Measurements from ENCODE around the gene TOR1AIP2.

TOR1AIP2 gene

DNA sequence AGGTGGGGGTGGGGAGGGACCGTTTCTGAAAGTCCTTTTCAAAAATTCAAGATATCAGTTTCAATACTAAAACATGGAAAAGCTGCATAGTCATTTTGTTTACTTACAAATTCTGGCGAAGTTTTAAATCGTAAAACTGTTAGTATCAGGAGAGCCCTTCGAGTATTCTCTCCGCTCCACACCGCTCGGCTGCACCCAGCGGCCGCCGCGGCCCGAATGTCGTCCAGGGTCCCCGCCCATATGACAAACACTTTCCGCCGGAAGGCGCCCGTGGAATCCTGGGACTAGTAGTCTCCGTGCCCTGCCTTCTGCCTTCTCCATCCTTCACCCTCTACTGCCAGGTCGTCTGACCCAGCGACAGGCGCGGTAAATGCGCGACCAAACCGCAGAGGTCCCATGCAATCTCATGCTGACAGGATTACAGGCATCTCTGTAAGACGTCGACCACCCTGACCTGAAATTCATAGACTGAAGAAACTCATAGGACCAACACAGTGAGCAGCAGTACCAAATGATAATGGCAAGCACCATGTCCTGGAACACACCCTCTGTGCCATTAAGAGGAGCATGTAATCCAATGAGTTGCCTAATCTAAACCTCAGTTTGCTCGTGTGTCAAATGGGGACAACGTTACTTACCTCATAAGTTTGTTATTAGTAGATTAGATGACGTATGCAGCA is at the start of gene TOR1AIP2:
Gene TOR1AIP2, minus strand, starts transcription at position 218 of the 680 bp plus-strand sequence. CDS start 25,138 bp downstream, outside the sequence.
- peaks cover 4% of the 10 kb centered on the region for H3F3A ChIP-seq (ENCODE audit: insufficient read depth)
- H3K27me3 ChIP-seq (ENCODE audit: low read length) = no peaks in the 10 kb centered on the region
- peak within 1 kb of the TSS; percentile 89 for H3K4me2 ChIP-seq (ENCODE audit: low read depth, low read length, poor library complexity, severe bottlenecking)
- H2AFZ ChIP-seq (ENCODE audit: low read depth, low read length, severe bottlenecking) = peak within 1 kb of the TSS; percentile 71
- H3K27ac ChIP-seq (ENCODE audit: low read depth, low read length) = peak within 1 kb of the TSS; percentile 10
- no peaks in the 10 kb centered on the region for H3K9me3 ChIP-seq (ENCODE audit: insufficient read depth, low read length)
- peaks cover 19% of the 10 kb centered on the region; the same call in 1 of the 2 replicates for H3K36me3 ChIP-seq (ENCODE audit: low read length)
- no peak for TF ChIP-seq EZH2phosphoT487 (conservative IDR thresholded peaks at IDR 0.05; ENCODE audit: low read length)
- TF ChIP-seq, protein P1, sequence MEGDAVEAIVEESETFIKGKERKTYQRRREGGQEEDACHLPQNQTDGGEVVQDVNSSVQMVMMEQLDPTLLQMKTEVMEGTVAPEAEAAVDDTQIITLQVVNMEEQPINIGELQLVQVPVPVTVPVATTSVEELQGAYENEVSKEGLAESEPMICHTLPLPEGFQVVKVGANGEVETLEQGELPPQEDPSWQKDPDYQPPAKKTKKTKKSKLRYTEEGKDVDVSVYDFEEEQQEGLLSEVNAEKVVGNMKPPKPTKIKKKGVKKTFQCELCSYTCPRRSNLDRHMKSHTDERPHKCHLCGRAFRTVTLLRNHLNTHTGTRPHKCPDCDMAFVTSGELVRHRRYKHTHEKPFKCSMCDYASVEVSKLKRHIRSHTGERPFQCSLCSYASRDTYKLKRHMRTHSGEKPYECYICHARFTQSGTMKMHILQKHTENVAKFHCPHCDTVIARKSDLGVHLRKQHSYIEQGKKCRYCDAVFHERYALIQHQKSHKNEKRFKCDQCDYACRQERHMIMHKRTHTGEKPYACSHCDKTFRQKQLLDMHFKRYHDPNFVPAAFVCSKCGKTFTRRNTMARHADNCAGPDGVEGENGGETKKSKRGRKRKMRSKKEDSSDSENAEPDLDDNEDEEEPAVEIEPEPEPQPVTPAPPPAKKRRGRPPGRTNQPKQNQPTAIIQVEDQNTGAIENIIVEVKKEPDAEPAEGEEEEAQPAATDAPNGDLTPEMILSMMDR (IDR thresholded peaks at IDR 0.05; ENCODE audit: insufficient read depth, low read length, poor library complexity, severe bottlenecking) = no peak
- peak within 1 kb of the TSS; percentile 61 for H3K9ac ChIP-seq (ENCODE audit: low read length)
- peaks cover 48% of the 10 kb centered on the region for H3K79me2 ChIP-seq (ENCODE audit: insufficient read depth, low read length)
- peaks cover 7% of the 10 kb centered on the region; the same call in 1 of the 2 replicates for H4K20me1 ChIP-seq (ENCODE audit: low read depth, low read length)
- no peaks in the 10 kb centered on the region for H3K9me2 ChIP-seq (replicated peaks; ENCODE audit: insufficient read depth, low read length)
- peak within 1 kb of the TSS; percentile 92 for H3K4me3 ChIP-seq (ENCODE audit: insufficient read depth, low read length, poor library complexity, severe bottlenecking)

DNA sequence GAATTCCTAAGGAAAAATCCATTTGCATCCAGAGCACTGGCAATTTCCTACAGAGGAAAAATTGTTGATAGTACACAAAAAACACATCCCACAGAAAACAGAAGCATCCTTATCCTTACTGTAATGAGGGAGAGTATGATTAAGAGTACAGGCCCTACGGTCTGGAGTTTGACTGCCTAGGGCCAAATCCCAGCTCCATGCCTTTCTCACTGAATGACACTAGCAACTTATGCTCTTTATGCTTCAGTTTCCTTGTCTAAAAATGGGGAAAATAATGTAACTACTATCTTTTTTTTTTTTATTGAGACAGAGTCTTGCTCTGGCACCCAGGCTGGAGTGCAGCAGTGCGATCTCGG is 49.2 kb upstream of the TOR1AIP2 start:
- no peak for TF ChIP-seq EZH2phosphoT487 (conservative IDR thresholded peaks at IDR 0.05; ENCODE audit: low read length)
- TF ChIP-seq, protein P1 (IDR thresholded peaks at IDR 0.05; ENCODE audit: insufficient read depth, low read length, poor library complexity, severe bottlenecking) = no peak
- H2AFZ ChIP-seq (ENCODE audit: low read depth, low read length, severe bottlenecking) = no peak overlapping the region
- H3K36me3 ChIP-seq (ENCODE audit: low read length) = no peaks in the 10 kb centered on the region
- H3K9ac ChIP-seq (ENCODE audit: low read length) = no peak overlapping the region
- no peak overlapping the region for H3K4me3 ChIP-seq (ENCODE audit: insufficient read depth, low read length, poor library complexity, severe bottlenecking)
- H3K4me2 ChIP-seq (ENCODE audit: low read depth, low read length, poor library complexity, severe bottlenecking) = no peak overlapping the region
- H3K79me2 ChIP-seq (ENCODE audit: insufficient read depth, low read length) = no peaks in the 10 kb centered on the region
- H4K20me1 ChIP-seq (ENCODE audit: low read depth, low read length) = no peaks in the 10 kb centered on the region
- no peaks in the 10 kb centered on the region for H3K9me2 ChIP-seq (replicated peaks; ENCODE audit: insufficient read depth, low read length)
- H3K27ac ChIP-seq (ENCODE audit: low read depth, low read length) = no peak overlapping the region
- no peaks in the 10 kb centered on the region for H3K27me3 ChIP-seq (ENCODE audit: low read length)
- H3F3A ChIP-seq (ENCODE audit: insufficient read depth) = no peaks in the 10 kb centered on the region
- H3K9me3 ChIP-seq (ENCODE audit: insufficient read depth, low read length) = no peaks in the 10 kb centered on the region

DNA sequence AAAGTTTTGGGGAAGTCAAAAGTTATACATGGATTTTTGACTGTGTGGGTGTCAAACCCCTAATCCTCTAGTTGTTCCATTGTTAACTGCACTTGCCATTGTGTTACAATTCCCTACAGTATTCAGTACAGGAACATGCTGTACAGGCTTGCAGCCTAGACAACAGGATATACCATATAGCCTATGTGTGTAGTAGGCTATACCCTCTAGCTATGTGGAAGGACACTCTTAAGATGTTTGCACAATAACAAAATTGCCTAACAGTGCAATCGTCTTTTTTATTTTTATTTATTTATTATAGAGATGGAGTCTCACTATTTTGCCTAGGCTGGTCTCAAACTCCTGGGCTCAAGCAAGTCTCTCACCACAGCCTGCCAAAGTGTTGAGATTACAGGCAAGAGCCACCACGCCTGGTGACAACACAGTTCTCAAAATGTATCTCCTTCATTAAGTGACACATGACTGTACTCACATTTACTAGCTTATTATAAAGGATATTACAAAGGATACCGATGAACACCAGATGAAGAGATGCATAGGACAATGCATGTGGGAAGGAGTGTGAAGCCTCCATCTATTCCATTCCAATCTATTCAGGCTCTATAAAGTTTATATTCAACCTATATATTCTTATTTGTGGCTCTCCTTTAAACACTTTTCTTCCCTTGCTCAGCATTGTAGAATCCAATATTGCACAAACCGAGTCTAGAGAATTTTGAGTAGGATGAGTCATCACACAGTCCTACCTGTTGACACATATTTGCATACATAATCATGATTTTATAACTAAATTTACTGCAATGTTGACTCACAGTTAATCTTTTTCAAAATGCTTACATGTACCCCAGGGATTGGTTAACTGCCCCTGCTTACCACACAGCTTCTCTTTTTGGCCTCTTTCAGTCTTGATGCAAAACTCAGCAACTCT is 48.6 kb upstream of the TOR1AIP2 start:
- no peak overlapping the region for H2AFZ ChIP-seq (ENCODE audit: low read depth, low read length, severe bottlenecking)
- H3K9me3 ChIP-seq (ENCODE audit: insufficient read depth, low read length) = no peaks in the 10 kb centered on the region
- no peak overlapping the region for H3K9ac ChIP-seq (ENCODE audit: low read length)
- no peak overlapping the region for H3K4me2 ChIP-seq (ENCODE audit: low read depth, low read length, poor library complexity, severe bottlenecking)
- H3K36me3 ChIP-seq (ENCODE audit: low read length) = no peaks in the 10 kb centered on the region
- H3F3A ChIP-seq (ENCODE audit: insufficient read depth) = no peaks in the 10 kb centered on the region
- TF ChIP-seq, protein P1 (IDR thresholded peaks at IDR 0.05; ENCODE audit: insufficient read depth, low read length, poor library complexity, severe bottlenecking) = no peak
- no peak for TF ChIP-seq EZH2phosphoT487 (conservative IDR thresholded peaks at IDR 0.05; ENCODE audit: low read length)
- H3K27ac ChIP-seq (ENCODE audit: low read depth, low read length) = no peak overlapping the region
- H3K79me2 ChIP-seq (ENCODE audit: insufficient read depth, low read length) = no peaks in the 10 kb centered on the region
- H3K27me3 ChIP-seq (ENCODE audit: low read length) = no peaks in the 10 kb centered on the region
- no peaks in the 10 kb centered on the region for H3K9me2 ChIP-seq (replicated peaks; ENCODE audit: insufficient read depth, low read length)
- H3K4me3 ChIP-seq (ENCODE audit: insufficient read depth, low read length, poor library complexity, severe bottlenecking) = no peak overlapping the region
- no peaks in the 10 kb centered on the region for H4K20me1 ChIP-seq (ENCODE audit: low read depth, low read length)

Measured in SU-DHL-6 (cell line).